Eye (tissue), 1 donor: Measurements from ENCODE around the gene PODXL.
A peak's percentile ranks its signal among the peaks of the same experiment; 100 is the strongest.
"Not testable (repeated sequence)": the region's sequence is repeated elsewhere in the genome, so short reads cannot be mapped to it uniquely, and the experiment has no call there.

Experiments used
- DNase-seq: peaks from one replicate; pipeline ENCODE4 v3.0.0-alpha.2; 2015

PODXL gene

GRCh38 chr7:131536361-131536849, 20.0 kb downstream of the PODXL start:
- no peak for DNase-seq

- no peak for DNase-seq
Observed at GRCh38 chr7:131533566-131534561, 22.6 kb downstream of the PODXL start.

GRCh38 chr7:131533151-131533559, 23.3 kb downstream of the PODXL start:
- no peak for DNase-seq

GRCh38 chr7:131532570-131533091, 23.8 kb downstream of the PODXL start:
- no peak for DNase-seq

- no peak for DNase-seq
Observed at GRCh38 chr7:131530137-131530536, 26.3 kb downstream of the PODXL start.

GRCh38 chr7:131529617-131530016, 26.8 kb downstream of the PODXL start:
- DNase-seq: no peak

- DNase-seq: no peak
Observed at GRCh38 chr7:131529179-131529578, 27.2 kb downstream of the PODXL start.

GRCh38 chr7:131527456-131527855, 29.0 kb downstream of the PODXL start:
- DNase-seq: no peak

- no peak for DNase-seq
Observed at GRCh38 chr7:131525820-131526219, 30.6 kb downstream of the PODXL start.

GRCh38 chr7:131524703-131525102, 31.7 kb downstream of the PODXL start:
- DNase-seq: no peak

GRCh38 chr7:131524115-131524514, 32.3 kb downstream of the PODXL start:
- no peak for DNase-seq

GRCh38 chr7:131522325-131522930, 34.0 kb downstream of the PODXL start:
- DNase-seq: no peak

- no peak for DNase-seq
Observed at GRCh38 chr7:131521651-131522163, 34.7 kb downstream of the PODXL start.

- DNase-seq: no peak
Observed at GRCh38 chr7:131518626-131519025, 37.8 kb downstream of the PODXL start.

GRCh38 chr7:131517218-131517923, 39.1 kb downstream of the PODXL start:
- no peak for DNase-seq

- not testable (repeated sequence) for DNase-seq
Observed at GRCh38 chr7:131515471-131515870, 41.0 kb downstream of the PODXL start.

GRCh38 chr7:131513245-131514061, 43.0 kb downstream of the PODXL start:
- DNase-seq: peak; percentile 93

GRCh38 chr7:131511774-131512535, 44.5 kb downstream of the PODXL start:
- DNase-seq: no peak

- DNase-seq: no peak
Observed at GRCh38 chr7:131511071-131511470, 45.4 kb downstream of the PODXL start.

- DNase-seq: no peak
Observed at GRCh38 chr7:131509781-131510180, 46.6 kb downstream of the PODXL start.
